SKM-1 treated with dmso at 0.1 percent for 144 hours (cell line): Measurements from ENCODE around the gene LZTS2.
A peak's percentile ranks its signal among the peaks of the same experiment; 100 is the strongest.

Source experiments
- DNase-seq: peaks from one replicate; lab custom pipeline; 2025; ENCODE audit not compliant: unreplicated experiment; lab: John Stamatoyannopoulos, UW

Gene LZTS2

DNA sequence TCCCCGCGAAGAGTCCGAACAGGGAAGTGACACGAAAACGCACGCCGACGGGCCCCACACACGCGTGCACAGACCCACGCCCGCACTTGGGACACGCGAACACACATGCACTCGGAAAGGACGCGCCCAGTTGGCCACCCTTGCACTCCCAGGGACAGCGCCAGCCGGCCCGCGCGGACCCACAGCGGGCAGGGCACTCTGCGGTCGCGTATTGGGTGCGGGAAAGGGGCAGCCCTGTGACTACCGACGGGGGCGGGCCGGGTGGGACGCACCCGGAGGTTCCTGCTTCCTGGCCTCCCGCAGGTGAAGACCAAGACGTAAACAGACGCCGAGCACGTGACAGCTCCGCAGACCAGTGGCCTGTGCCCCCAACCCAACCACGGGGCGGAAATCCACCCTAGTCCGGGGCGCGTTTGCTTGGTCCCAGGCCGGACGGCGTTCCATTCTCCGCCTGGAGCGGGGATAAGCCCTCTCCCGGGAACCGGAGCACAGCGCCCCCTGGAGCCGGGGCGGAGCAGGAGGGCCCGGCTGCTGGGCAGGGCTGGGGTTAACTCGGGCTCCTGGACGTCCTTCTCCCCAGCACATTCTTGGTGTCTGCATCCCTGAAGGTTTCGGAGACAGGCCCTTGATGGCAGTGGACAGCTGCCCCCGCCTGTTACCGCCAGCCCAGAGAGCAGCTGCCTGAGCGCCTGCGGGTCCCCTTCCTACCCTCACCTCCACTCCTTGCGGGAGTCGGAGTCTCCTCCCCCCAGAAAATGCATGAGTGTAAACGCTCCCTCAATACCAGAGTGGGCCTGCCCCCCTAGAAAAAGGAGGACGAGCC lies 2.0 kb upstream of the LZTS2 start:
- DNase-seq = peak; percentile 49

DNA sequence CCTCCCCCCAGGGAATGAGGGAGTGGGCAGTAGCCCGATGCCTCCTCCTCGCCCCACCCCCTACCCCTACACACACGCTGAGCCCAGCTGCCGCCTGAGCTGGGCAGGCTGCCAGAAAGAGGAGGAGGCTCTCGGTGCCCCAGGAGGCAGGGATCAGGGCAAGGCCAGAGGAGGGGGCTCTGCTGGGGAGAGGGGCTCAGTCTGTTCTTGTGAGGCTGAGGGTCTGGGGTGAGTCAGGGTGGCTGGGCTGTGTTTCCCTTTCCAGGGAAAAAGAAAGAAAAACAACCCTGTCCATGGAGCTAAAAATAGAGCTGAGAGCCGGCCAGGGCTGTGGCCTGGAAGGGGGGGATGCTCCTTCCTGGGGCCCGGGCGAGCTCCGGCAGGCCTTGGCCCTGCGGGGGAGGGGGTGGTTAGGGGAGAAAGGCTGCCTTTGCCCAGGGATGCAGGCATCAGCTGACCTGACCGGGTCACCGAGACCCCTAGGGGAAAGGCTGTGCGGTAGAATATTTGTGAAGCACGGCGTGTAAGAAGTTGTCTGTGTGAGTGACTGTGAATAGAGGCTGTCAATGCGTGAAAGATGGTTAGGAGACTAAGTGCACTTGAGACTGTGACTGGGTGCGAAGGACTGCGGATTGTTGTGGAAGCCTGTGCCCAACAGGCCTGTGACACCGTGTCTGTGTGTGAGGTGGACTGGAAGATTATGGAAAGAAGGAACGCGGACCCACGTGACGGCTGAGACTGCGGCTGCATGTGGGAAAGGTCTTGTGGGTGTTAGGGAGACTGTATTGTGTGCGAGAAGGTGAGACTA lies 1.2 kb upstream of the LZTS2 start:
- peak; percentile 39 for DNase-seq

DNA sequence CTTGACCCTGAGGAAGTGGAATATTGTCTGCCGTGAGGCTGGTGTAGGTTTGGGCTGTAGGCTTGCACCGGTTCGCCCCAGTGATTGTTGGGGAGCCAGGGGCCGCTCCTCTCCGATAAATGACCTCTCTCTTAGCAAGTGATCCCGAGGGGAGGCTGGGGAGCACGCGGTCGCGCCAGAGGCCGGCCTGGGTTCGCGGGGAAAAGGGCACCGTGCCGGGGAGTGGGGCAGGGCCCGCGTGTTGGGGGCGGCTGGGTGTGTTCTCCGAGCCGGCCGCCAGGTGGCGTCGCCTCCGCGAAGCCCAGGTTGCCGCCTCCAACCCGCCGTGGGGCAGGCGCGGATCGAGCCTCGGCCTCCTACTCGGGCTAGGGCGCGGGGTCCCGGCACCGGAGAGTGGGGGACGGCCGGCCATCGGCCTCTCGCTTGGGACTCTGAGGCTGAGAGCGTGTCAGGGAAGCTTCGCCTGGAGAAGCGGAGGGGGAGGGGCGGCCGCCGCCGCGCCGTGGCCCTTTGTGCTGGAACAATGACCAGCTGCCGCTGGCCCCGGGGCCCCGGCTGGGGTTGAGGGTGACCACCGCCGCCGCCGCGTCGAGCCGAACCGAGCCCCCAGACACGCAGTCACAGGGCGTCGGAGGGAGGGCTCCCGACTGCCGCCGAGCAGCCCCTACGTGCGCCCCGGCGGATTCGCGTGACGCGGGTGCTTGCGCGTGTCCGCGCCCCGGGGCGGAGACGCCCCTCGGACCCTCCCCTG lies 442 bp upstream of the LZTS2 start:
- DNase-seq = peak; percentile 45

DNA sequence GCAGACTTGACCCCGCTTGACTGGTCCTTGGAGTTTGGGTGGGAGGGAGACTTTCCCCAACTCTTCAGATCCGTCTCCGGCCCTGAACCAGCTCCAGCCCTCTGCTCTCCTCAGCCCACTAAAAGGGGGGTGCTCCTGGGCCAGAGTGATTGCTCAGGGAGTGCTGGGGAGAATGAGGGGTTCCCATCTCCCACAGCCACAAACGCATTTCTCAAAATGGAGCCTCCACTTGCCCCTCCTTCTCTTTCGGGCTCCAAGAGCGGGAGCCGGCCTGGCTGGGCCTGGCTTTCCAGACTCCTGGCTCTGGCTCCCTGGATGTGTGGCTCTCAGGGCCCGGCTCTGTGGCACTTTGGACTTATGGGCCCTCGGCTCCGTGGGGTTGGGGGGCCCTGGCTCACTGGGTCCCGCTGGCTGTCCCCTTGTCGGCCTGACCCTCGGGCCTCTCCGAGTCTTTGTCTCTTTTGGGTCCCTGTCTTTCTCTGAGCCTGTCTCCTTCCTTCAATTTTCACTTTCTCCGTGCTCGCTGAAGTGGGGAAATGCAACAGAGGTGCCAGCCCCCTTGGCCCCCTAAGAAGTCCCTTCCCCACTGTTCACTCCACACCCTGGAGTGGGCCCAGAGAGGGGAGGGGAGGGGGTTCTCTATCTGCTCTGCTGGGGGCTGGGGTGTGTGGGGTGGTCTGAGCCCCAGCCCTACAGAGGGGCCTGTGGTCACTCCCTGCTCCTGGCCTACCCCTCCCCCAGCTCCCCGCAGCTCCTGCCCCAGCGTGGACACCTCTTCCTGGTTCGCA lies 713 bp downstream of the LZTS2 start:
- DNase-seq = no peak

DNA sequence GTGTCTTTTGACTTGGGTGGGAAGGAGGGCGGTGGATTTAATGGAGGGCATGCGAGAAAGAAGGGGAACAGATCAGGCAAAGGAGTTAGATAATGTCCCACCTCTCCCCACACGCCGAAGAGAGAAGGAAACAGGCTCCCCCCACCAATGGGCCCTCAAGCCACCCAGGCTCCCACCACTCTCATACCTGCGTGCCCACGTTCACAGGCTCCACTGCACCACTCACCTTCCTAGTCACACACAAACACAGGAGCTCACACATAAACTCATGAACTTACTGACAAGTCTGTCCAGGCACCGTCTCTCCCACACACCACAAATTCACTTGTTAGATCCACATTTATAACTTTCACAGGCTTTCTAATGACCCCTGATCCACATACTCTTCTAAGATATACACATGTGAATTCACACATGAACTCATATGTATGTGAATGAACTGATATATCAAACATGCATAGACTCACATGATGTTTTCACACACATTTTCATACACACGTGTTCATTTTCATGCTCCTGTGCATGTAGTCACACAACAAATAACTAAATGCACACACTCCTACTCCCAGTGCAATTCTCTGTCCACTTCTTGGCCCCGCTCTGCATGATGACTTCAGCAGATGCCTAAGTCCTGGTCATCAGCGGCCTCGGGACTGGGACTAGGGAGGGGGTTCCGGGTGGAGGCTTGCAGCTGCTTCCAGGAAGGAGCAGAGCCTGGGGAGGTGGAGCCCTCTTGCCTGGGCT lies 1.5 kb downstream of the LZTS2 start:
- no peak for DNase-seq

DNA sequence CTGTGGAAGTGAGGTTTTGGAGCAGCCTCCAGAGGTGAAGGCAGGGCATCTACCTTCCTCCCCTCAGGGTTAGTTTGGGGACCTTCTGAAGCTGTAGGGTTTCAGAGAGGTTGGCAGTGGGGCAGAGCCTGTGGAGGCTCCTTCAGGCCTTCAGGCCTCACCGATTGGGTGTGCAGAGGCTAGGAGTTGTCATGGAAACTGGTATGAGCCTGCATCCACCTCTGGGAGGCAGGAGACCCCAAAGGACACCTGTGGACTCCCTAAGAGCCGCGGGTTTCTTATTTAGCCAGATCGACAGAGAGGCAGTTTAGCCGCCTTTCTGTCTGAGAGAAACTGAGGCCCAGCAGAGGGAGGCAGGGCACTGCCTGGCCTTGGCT lies 2.0 kb downstream of the LZTS2 start:
- no peak for DNase-seq

DNA sequence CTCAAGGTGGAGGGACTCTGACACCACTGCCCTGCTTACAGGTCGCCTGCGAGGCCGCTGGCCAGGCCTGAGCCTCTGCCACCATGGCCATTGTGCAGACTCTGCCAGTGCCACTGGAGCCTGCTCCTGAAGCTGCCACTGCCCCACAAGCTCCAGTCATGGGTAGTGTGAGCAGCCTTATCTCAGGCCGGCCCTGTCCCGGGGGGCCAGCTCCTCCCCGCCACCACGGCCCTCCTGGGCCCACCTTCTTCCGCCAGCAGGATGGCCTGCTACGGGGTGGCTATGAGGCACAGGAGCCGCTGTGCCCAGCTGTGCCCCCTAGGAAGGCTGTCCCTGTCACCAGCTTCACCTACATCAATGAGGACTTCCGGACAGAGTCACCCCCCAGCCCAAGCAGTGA lies 2.8 kb downstream of the LZTS2 start:
- no peak for DNase-seq

DNA sequence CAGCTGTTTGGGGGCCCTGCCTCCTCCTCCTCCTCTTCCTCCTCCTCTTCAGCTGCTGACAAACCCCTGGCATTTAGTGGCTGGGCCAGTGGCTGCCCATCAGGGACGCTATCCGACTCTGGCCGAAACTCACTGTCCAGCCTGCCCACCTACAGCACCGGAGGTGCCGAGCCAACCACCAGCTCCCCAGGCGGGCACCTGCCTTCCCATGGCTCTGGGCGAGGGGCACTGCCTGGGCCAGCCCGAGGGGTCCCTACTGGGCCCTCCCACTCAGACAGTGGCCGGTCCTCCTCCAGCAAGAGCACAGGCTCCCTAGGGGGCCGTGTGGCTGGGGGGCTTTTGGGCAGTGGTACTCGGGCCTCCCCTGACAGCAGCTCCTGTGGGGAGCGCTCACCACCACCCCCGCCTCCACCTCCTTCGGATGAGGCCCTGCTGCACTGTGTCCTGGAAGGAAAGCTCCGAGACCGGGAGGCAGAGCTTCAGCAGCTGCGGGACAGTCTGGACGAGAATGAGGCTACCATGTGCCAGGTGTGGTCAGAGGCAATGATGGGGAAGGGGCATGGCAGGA lies 4.1 kb downstream of the LZTS2 start:
- DNase-seq = no peak

DNA sequence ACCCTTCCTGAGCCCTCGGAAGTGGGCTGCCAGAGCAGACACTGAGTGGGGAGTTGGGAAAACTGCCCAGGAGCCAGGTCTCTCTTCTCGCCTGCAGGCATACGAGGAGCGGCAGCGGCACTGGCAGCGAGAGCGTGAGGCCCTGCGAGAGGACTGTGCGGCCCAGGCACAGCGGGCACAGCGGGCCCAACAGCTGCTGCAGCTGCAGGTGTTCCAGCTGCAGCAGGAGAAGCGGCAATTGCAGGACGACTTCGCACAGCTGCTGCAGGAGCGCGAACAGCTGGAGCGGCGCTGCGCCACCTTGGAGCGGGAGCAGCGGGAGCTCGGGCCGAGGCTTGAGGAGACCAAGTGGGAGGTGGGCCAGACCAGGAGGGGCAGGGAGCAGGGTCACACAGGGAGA lies 5.8 kb downstream of the LZTS2 start:
- DNase-seq = no peak

DNA sequence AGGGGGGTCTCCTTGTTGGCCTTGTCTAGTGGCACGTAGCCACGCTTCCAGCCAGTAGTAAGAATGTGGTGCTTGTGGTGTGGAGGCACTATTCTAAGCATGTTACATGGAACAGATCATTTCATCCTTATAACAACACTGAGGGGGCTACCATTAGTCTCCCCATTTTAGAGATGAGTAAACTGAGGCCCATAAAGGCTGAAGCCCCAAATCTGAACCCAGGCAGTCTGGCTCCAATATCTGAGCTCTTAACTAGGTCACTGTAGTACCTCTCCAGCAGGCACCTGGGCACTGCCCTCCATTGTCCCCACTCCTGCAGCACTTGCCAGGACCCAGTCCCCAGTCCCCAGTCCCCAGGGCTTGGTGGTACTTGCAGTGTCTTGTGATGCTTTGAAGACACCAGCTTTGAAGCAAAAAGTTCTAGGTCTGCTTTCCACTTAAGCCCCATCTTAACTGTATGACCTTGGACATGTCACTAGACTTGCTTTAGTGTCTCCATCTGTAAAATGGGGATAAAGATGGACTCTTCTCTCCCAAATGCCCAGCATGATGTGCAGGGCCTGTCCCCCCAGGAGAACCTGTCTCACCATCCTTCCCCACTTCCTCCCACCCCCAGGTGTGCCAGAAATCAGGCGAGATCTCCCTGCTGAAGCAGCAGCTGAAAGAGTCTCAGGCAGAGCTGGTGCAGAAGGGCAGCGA lies 6.4 kb downstream of the LZTS2 start:
- no peak for DNase-seq

DNA sequence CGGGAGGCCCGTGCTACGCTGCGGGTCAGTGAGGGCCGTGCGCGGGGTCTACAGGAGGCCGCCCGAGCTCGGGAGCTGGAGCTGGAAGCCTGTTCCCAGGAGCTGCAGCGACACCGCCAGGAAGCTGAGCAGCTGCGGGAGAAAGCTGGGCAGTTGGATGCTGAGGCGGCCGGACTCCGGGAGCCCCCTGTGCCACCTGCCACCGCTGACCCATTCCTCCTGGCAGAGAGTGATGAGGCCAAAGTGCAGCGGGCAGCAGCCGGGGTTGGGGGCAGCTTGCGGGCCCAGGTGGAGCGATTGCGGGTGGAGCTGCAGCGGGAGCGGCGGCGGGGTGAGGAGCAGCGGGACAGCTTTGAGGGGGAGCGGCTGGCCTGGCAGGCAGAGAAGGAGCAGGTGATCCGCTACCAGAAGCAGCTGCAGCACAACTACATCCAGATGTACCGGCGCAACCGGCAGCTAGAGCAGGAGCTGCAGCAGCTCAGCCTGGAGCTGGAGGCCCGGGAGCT lies 7.0 kb downstream of the LZTS2 start:
- DNase-seq = no peak

DNA sequence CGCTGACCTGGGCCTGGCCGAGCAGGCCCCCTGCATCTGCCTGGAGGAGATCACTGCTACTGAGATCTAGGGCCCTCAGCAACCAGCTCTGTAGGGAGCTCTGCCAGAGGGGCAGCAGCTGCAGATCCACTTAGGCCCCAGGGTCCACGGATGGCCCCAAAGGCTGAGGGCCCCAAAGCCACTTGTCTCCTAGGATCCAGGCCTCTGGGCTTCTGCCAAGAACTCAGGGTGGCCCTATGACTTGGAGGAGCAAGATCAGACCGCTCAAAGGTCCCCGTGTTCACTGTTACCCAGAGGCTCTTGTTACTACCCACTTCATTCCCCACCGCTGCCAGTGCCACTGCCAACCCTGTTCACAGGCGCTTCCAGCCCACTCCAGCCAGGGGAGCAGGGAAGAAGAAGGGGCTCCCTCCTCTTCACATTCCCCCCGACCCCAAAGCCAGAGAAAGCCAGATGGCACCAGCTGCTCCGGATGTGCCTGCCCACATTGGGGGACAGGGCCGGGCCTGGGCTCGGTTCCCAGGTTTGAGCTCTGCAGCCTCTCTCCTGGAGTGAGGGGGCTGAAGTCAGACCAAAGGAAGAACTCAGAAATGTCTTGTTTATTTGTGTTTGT lies 7.6 kb downstream of the LZTS2 start:
- DNase-seq = no peak

DNA sequence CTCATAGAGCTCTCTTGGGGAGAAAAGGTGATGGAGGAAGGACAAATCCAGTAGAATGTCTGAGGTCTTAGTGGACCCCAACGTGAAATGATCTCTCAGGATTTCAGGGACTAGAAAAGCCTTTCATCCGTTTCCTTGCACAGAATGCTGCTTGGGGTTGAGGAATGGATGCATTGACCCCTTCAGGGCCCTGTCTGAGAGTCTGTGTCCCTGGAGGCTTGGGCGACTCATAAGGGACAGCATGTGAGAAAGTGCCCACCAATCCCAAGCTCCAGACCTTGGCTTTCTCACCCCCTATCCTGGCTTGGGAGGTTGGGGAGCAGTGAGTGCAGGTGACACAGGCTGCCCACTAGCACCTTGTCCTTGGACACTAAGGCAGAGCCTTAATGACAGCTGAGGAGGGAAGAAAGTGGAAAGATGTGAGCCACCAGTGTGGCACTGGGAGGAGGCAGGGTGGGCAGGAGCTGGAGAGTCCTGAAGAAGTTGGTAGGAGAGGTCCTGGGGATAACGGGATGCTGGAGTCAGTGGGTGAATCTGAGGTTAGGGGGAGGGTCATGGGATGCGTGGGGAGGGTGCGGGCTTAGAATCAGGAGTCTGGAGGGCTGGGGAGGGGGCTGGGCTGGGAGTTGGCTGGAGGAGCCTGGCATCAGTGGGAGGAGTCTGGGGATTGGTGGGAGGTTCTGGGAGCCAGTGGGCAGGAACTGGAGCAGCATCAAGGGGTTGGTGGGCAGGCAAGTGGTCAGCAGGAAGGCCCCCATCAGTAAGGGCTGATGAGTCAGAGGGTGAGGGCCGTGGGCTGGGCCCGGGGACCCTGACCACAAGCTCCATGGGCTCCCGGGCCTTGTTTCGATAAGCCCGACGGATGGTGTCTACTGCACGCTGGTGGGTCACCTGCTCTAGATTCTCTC lies 8.6 kb downstream of the LZTS2 start:
- no peak for DNase-seq

DNA sequence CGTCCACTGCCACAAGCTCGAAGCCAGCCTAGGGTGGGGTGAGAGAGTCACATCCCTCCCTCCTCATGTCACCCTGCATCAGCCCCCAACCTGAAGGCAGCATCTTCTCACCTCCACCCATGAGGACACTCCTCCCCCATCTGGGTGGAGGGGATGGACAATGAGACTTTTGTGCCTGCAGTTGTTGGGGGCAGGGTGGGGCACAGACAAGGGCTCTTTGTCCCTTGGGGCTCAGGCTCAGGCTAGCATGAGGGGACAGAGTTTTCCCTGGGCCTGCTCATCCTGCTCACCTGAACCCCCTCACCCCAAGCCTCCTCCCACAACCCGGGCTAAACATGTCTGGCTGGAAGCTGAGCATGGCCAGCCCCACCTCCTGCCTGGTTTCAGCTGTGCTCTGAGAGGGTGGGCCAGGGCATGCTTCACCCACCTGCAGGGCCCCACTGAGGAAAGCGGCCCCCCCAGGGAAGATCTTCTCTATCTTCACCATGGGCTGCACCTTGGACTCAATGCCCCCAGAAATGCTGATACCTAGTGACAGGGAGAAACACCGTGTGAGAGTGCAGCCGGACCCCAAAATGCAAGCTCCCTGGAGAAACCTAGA lies 9.3 kb downstream of the LZTS2 start:
- DNase-seq = no peak

DNA sequence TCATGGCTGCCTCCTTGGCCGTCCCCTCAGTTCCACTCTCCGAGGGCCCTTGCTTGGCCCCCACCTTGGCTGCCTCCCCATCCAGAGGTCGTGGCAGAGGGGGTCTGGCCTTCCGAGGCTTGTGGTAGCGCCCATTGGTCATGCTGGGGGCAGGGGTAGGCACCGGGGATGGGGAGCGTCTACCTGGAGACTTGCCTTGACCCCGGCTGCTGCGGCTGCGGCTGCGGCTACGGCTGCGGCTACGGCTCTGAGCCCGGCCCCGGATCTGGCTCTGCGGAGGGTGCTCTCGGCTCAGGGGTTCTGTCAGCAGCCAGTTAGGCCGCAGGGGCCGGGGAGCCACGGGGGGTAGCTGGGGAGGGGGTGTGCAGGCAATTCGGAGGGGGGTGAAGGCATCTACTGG lies 10.7 kb downstream of the LZTS2 start:
- no peak for DNase-seq

DNA sequence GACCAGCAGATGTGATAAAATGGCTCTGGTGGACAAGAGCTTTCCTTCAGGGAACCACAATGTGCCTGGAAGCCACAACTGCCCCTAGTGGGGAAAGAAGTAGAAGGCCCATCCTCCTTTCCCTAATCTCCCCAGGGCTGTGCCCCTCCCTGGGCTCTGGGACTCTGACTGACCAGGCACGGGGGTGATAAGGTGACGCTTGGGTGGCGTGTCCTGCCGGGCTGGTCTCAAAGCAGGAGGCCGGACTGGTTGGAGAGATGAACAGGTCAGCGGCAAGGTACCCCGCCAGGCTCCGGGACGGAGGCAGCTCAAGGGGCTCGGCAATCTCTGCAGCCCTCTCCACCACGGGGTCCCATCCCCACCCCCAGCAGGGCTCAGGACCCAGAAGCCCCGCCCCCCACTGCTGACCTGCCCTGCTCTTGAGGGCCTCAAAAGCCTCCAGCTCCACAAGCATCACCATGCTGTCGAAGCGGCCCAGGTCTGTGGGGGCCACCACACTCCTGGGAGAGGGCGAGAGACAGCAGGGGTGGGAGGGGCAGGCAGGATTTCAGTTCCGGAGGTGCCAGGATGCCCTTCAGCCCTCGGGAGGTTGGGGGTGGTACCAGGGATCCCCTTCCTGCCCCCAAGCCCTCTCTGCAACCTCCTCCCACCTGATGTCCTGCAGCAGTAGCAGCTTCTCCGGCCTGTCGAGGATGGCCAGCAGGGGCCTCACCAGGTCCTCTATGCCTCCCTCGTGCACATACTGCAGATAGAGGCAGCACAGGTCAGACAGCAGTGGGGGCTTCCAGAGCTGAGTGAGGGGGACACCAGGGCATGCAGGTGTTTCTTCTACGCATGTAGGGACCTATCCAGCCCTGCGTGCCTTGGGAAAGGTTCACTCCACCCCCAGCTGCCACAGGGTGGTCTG lies 12.2 kb downstream of the LZTS2 start:
- DNase-seq = no peak
